H9 (cell line): Measurements from ENCODE around the gene ALDH3A2. TPM values are rescaled to one million over a fixed set of nuclear protein-coding genes. Genes with fewer than 3 reads are reported as not detected.

Experiments used
- DNase-seq: peaks from one replicate; pipeline ENCODE4 v3.0.0-alpha.2; 2017
- H2AFZ ChIP-seq: one replicate; pipeline ENCODE4 v1.6.1; 2013; ENCODE audit warnings: mild to moderate bottlenecking, low read length, control low read depth, moderate library complexity
- H2AK5ac ChIP-seq: 2 replicates; pipeline ENCODE4 v1.6.1; 2013; ENCODE audit warnings: low read length, control low read depth, mixed read lengths; ENCODE audit not compliant: insufficient read length
- H2BK120ac ChIP-seq: one replicate; pipeline ENCODE4 v1.6.1; 2013; ENCODE audit warnings: low read depth, mild to moderate bottlenecking, low read length, control low read depth, inconsistent platforms; ENCODE audit not compliant: poor library complexity, severe bottlenecking
- H2BK12ac ChIP-seq: 2 replicates; pipeline ENCODE4 v1.6.1; 2013; ENCODE audit warnings: low read length, control low read depth, mixed read lengths, low read depth; ENCODE audit not compliant: insufficient read length
- H2BK15ac ChIP-seq: 2 replicates; pipeline ENCODE4 v1.6.1; 2013; ENCODE audit warnings: low read depth, low read length, control low read depth
- H2BK20ac ChIP-seq: one replicate; pipeline ENCODE4 v1.6.1; 2013; ENCODE audit warnings: low read depth, mild to moderate bottlenecking, low read length, control low read depth, inconsistent platforms; ENCODE audit not compliant: poor library complexity, severe bottlenecking
- H2BK5ac ChIP-seq: 2 replicates; pipeline ENCODE4 v1.6.1; 2013; ENCODE audit warnings: low read length, control low read depth, mixed read lengths; ENCODE audit not compliant: insufficient read length
- H3K14ac ChIP-seq: 2 replicates; pipeline ENCODE4 v1.6.1; 2013; ENCODE audit warnings: low read length, control low read depth; ENCODE audit not compliant: insufficient read depth
- H3K18ac ChIP-seq: 2 replicates; pipeline ENCODE4 v1.6.1; 2013; ENCODE audit warnings: low read depth, mild to moderate bottlenecking, mixed read lengths, low read length, control low read depth; ENCODE audit not compliant: insufficient read length
- H3K23ac ChIP-seq: 2 replicates; pipeline ENCODE4 v1.6.1; 2013; ENCODE audit warnings: low read length, control low read depth, mixed read lengths, low read depth; ENCODE audit not compliant: insufficient read length
- H3K23me2 ChIP-seq: 2 replicates; pipeline ENCODE4 v1.6.1; 2013; ENCODE audit warnings: low read depth, mild to moderate bottlenecking, mixed read lengths, low read length, control low read depth; ENCODE audit not compliant: insufficient read length, poor library complexity, severe bottlenecking
- H3K27ac ChIP-seq: 2 replicates; pipeline ENCODE4 v1.5.1; 2013; ENCODE audit warnings: low read length, control low read depth, mixed read lengths, low read depth; ENCODE audit not compliant: insufficient read length
- H3K27me3 ChIP-seq: 2 replicates; pipeline ENCODE4 v1.6.1; 2013; ENCODE audit warnings: low read length, control low read depth, inconsistent platforms; ENCODE audit not compliant: insufficient read depth
- H3K4ac ChIP-seq: 2 replicates; pipeline ENCODE4 v1.6.1; 2013; ENCODE audit warnings: low read depth, mild to moderate bottlenecking, control low read depth, inconsistent platforms, low read length, moderate library complexity
- H3K4me1 ChIP-seq: 2 replicates; pipeline ENCODE4 v1.6.1; 2013; ENCODE audit warnings: low read length, control low read depth, inconsistent platforms; ENCODE audit not compliant: insufficient read depth
- H3K4me2 ChIP-seq: 2 replicates; pipeline ENCODE4 v1.6.1; 2013; ENCODE audit warnings: low read length, control low read depth, mixed read lengths; ENCODE audit not compliant: insufficient read length, insufficient read depth
- H3K56ac ChIP-seq: 2 replicates; pipeline ENCODE4 v1.6.1; 2013; ENCODE audit warnings: low read depth, mild to moderate bottlenecking, mixed read lengths, low read length, control low read depth; ENCODE audit not compliant: insufficient read length
- H3K79me1 ChIP-seq: 2 replicates; pipeline ENCODE4 v1.6.1; 2013; ENCODE audit warnings: low read depth, mild to moderate bottlenecking, moderate library complexity, low read length, control low read depth, inconsistent platforms; ENCODE audit not compliant: insufficient read depth, poor library complexity, severe bottlenecking
- H3K79me2 ChIP-seq: 2 replicates; pipeline ENCODE4 v1.6.1; 2013; ENCODE audit warnings: low read length, control low read depth, inconsistent platforms; ENCODE audit not compliant: insufficient read depth
- H3K9ac ChIP-seq: 2 replicates; pipeline ENCODE4 v1.6.1; 2013; ENCODE audit warnings: low read length, control low read depth, mixed read lengths; ENCODE audit not compliant: insufficient read length; ENCODE audit errors: extremely low read depth
- H3K9me3 ChIP-seq: one replicate; pipeline ENCODE4 v1.6.1; 2013; ENCODE audit warnings: low read depth, low read length, inconsistent platforms; ENCODE audit not compliant: control insufficient read depth
- H3T11ph ChIP-seq: one replicate; pipeline ENCODE4 v1.6.1; 2013; ENCODE audit warnings: mild to moderate bottlenecking, low read length, control low read depth, inconsistent platforms
- H4K20me1 ChIP-seq: one replicate; pipeline ENCODE4 v1.6.1; 2013; ENCODE audit not compliant: control insufficient read depth, insufficient read length, insufficient read depth
- H4K5ac ChIP-seq: 2 replicates; pipeline ENCODE4 v1.6.1; 2013; ENCODE audit warnings: low read depth, mild to moderate bottlenecking, mixed read lengths, low read length, control low read depth; ENCODE audit not compliant: insufficient read length
- H4K8ac ChIP-seq: replicated peaks from 2 replicates; pipeline ENCODE4 v1.6.1; 2013; ENCODE audit warnings: low read length, control low read depth, mixed read lengths, low read depth; ENCODE audit not compliant: insufficient read length
- H4K91ac ChIP-seq: 2 replicates; pipeline ENCODE4 v1.6.1; 2013; ENCODE audit warnings: low read depth, mild to moderate bottlenecking, moderate library complexity, mixed read lengths, low read length, control low read depth; ENCODE audit not compliant: insufficient read length
- H3K27ac Mint-ChIP-seq, 3 experiments: 2 replicates in 2 of 3; 3 replicates in 1 of 3; pipeline ENCODE4 v1.8.0; 2020 to 2021; ENCODE audit warnings: mixed read lengths in 3 of 3, mild to moderate bottlenecking in 1 of 3, moderate library complexity in 1 of 3
- H3K27me3 Mint-ChIP-seq: 2 replicates; pipeline ENCODE4 v1.8.0; 2021; ENCODE audit warnings: low read depth, mild to moderate bottlenecking, moderate library complexity, mixed read lengths
- H3K36me3 Mint-ChIP-seq, 3 experiments: 2 replicates in 2 of 3; 3 replicates in 1 of 3; pipeline ENCODE4 v1.8.0; 2020 to 2021; ENCODE audit warnings: low read depth in 3 of 3, mixed read lengths in 3 of 3; ENCODE audit not compliant: insufficient read depth in 1 of 3
- H3K4me1 Mint-ChIP-seq, 2 experiments: 2 replicates each; pipeline ENCODE4 v1.8.0; 2020; ENCODE audit warnings: mixed read lengths in 2 of 2
- H3K4me3 Mint-ChIP-seq, 2 experiments: 2 replicates in 1 of 2; 3 replicates in 1 of 2; pipeline ENCODE4 v1.8.0; 2020 to 2021; ENCODE audit warnings: mild to moderate bottlenecking in 2 of 2, mixed read lengths in 2 of 2, moderate library complexity in 1 of 2
- H3K9me3 Mint-ChIP-seq, 2 experiments: 2 replicates in 1 of 2; 3 replicates in 1 of 2; pipeline ENCODE4 v1.8.0; 2020; ENCODE audit warnings: mild to moderate bottlenecking in 2 of 2, mixed read lengths in 2 of 2, moderate library complexity in 1 of 2
- WGBS: extraction: QIAGEN DNeasy Blood & Tissue Kit; methylation state at CpG from one replicate; pipeline ENCODE4 v1.1.7; 2013; ENCODE audit warnings: missing lambda C conversion rate, low lambda C conversion rate, mixed read lengths; ENCODE audit not compliant: insufficient read length; ENCODE audit errors: extremely low coverage; 5-methylcytosine and 5-hydroxymethylcytosine counted together
- total RNA-seq: library from RNA; stranded (reverse); gene quantifications from 2 replicates; pipeline ENCODE4 v1.2.1, GENCODE V29; 2021
- TF ChIP-seq, protein P1 (sequence below): fragments of 200-600 bp; sonication (generic); conservative IDR thresholded peaks from 3 replicates; pipeline ENCODE4 v1.8.0; 2021; ENCODE audit warnings: antibody characterized with exemption, mild to moderate bottlenecking

Gene ALDH3A2
- total RNA-seq, 1 experiment from 2014 or later = 100 TPM

DNA sequence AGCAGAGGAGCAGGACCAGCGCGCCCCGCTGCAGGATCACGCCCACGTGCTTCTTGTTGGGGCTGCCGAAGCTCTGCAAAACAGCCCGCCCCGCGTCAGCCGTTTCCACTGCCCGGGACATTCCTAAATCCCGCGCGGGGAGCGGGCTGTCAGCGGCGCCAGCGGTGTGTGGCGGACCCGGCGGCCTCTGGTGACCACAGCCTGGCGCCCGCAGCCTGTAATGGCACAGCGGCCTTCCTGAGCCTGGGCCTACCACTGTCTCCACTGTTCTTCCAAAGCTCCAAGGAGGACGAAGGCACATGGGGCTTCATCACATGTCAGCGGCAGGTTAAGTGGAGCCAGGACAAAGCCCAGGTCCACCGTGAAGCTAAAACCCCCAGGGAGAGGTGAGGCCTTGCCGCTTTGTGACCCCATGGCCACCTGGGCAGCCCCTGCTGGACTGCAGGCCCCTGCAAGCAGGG is 65.4 kb downstream of the ALDH3A2 start:
- H4K5ac ChIP-seq = no peak overlapping the region
- no peak overlapping the region for H3K56ac ChIP-seq
- no peak overlapping the region for H3K18ac ChIP-seq
- no peak overlapping the region for H3K27ac ChIP-seq
- H3K14ac ChIP-seq = no peak overlapping the region
- H2BK5ac ChIP-seq = no peak overlapping the region
- H3K79me1 ChIP-seq = no peaks in the 10 kb centered on the region
- Mint-ChIP-seq H3K9me3 (no peaks in the 10 kb centered on the region), H3K4me1 (peaks cover 17% of the 10 kb centered on the region in 2 experiments), H3K27ac (no peak overlapping the region), H3K27me3 (no peaks in the 10 kb centered on the region), H3K4me3 (no peak overlapping the region), H3K36me3 (no peaks in the 10 kb centered on the region)
- no peak overlapping the region for H3T11ph ChIP-seq
- H2BK20ac ChIP-seq = no peak overlapping the region
- no peak overlapping the region for H4K91ac ChIP-seq
- TF ChIP-seq, protein P1, sequence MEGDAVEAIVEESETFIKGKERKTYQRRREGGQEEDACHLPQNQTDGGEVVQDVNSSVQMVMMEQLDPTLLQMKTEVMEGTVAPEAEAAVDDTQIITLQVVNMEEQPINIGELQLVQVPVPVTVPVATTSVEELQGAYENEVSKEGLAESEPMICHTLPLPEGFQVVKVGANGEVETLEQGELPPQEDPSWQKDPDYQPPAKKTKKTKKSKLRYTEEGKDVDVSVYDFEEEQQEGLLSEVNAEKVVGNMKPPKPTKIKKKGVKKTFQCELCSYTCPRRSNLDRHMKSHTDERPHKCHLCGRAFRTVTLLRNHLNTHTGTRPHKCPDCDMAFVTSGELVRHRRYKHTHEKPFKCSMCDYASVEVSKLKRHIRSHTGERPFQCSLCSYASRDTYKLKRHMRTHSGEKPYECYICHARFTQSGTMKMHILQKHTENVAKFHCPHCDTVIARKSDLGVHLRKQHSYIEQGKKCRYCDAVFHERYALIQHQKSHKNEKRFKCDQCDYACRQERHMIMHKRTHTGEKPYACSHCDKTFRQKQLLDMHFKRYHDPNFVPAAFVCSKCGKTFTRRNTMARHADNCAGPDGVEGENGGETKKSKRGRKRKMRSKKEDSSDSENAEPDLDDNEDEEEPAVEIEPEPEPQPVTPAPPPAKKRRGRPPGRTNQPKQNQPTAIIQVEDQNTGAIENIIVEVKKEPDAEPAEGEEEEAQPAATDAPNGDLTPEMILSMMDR = no peak
- no peak overlapping the region for H2AFZ ChIP-seq
- no peak overlapping the region for H2BK120ac ChIP-seq
- H3K4me1 ChIP-seq = no peaks in the 10 kb centered on the region
- no peaks in the 10 kb centered on the region for H3K23me2 ChIP-seq
- no peak overlapping the region for H3K23ac ChIP-seq
- H3K27me3 ChIP-seq = no peaks in the 10 kb centered on the region
- H2AK5ac ChIP-seq = no peak overlapping the region
- no peak overlapping the region for H4K8ac ChIP-seq
- no peaks in the 10 kb centered on the region for H4K20me1 ChIP-seq
- no peaks in the 10 kb centered on the region for H3K79me2 ChIP-seq
- H3K4ac ChIP-seq = no peak overlapping the region
- H3K9ac ChIP-seq = no peak overlapping the region
- no peaks in the 10 kb centered on the region for H3K9me3 ChIP-seq
- no peak overlapping the region for H3K4me2 ChIP-seq
- WGBS = no CpG with 5 or more reads among the region's 28 CpGs
- DNase-seq = no peak
- H2BK12ac ChIP-seq = no peak overlapping the region
- H2BK15ac ChIP-seq = no peak overlapping the region
